WTC11 (cell line): ENCODE measurements around the gene PSD4.

ENCODE experiments used
- CBFB ChIP-seq: sonication (generic); formaldehyde crosslinking; IDR thresholded peaks from 2 replicates; pipeline ENCODE4 v1.8.1; 2022; ENCODE audit warnings: mild to moderate bottlenecking, low read depth, missing genetic modification reagents
- ESRRA ChIP-seq: sonication (generic); formaldehyde crosslinking; IDR thresholded peaks from 2 replicates; pipeline ENCODE4 v1.8.1; 2022; ENCODE audit warnings: mild to moderate bottlenecking, missing genetic modification reagents, borderline replicate concordance
- NFE2L1 ChIP-seq: sonication (generic); formaldehyde crosslinking; IDR thresholded peaks from 2 replicates; pipeline ENCODE4 v1.8.1; 2023; ENCODE audit warnings: missing genetic modification reagents
- SMAD4 ChIP-seq: sonication (generic); formaldehyde crosslinking; IDR thresholded peaks from 2 replicates; pipeline ENCODE4 v1.8.0; 2022; ENCODE audit warnings: mild to moderate bottlenecking, missing genetic modification reagents
- TF ChIP-seq, protein P1 (sequence below): fragments of 200-600 bp; IDR thresholded peaks from 2 replicates; pipeline ENCODE4 v1.8.0; 2022; ENCODE audit warnings: antibody characterized with exemption

DNA sequence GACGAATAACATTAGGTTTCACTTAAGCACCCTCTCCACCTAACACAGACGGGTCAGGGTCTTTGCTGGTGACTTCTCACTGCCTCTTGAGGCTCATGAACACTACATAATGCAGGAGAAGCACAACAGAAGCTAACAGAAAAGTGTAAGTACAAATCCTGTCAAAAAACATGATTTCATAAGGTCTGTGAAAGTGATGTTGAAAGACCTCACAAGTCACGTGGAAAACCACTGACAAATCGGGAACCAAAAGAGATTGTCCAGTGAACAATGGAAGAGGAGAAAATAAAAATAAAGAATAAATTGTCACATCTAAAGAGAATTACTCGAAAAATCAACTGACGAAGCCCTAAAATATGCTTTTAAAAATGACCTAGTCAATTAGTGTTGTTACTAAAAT is 14.0 kb downstream of the PSD4 start:
- TF ChIP-seq SMAD4 (CRISPR knock-in tag) (no peak), CBFB (no peak), ESRRA (CRISPR knock-in tag) (no peak), NFE2L1 (CRISPR knock-in tag) (no peak)
- TF ChIP-seq, protein P1, sequence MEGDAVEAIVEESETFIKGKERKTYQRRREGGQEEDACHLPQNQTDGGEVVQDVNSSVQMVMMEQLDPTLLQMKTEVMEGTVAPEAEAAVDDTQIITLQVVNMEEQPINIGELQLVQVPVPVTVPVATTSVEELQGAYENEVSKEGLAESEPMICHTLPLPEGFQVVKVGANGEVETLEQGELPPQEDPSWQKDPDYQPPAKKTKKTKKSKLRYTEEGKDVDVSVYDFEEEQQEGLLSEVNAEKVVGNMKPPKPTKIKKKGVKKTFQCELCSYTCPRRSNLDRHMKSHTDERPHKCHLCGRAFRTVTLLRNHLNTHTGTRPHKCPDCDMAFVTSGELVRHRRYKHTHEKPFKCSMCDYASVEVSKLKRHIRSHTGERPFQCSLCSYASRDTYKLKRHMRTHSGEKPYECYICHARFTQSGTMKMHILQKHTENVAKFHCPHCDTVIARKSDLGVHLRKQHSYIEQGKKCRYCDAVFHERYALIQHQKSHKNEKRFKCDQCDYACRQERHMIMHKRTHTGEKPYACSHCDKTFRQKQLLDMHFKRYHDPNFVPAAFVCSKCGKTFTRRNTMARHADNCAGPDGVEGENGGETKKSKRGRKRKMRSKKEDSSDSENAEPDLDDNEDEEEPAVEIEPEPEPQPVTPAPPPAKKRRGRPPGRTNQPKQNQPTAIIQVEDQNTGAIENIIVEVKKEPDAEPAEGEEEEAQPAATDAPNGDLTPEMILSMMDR, result no peak
